CD4-positive, alpha-beta T cell treated with Interleukin-17A for 4 hours (primary cell): ENCODE measurements around the gene AP3S2.

ENCODE experiments used
- DNase-seq: peaks from one replicate; pipeline ENCODE4 v3.0.0-alpha.2; 2020; ENCODE audit warnings: mixed read lengths

Gene AP3S2

GRCh38 chr15:89812847-89813320 lies 80.9 kb downstream of the AP3S2 start:
- DNase-seq = no peak

GRCh38 chr15:89812011-89812846 lies 81.6 kb downstream of the AP3S2 start:
- DNase-seq = no peak

- no peak for DNase-seq
Observed at GRCh38 chr15:89810837-89811236, 83.0 kb downstream of the AP3S2 start.

- DNase-seq = no peak
Observed at GRCh38 chr15:89809787-89810148, 84.0 kb downstream of the AP3S2 start.

- DNase-seq = no peak
Observed at GRCh38 chr15:89809093-89809786, 84.6 kb downstream of the AP3S2 start.

GRCh38 chr15:89808160-89808870 lies 85.5 kb downstream of the AP3S2 start:
- DNase-seq = no peak

- DNase-seq = no peak
Observed at GRCh38 chr15:89807689-89808088, 86.1 kb downstream of the AP3S2 start.

- DNase-seq = no peak
Observed at GRCh38 chr15:89806559-89807550, 86.9 kb downstream of the AP3S2 start.

GRCh38 chr15:89806210-89806558 lies 87.6 kb downstream of the AP3S2 start:
- DNase-seq = no peak

- DNase-seq = no peak
Observed at GRCh38 chr15:89805241-89806209, 88.3 kb downstream of the AP3S2 start.

- DNase-seq = no peak
Observed at GRCh38 chr15:89803941-89804800, 89.6 kb downstream of the AP3S2 start.

GRCh38 chr15:89802986-89803824 lies 90.6 kb downstream of the AP3S2 start:
- DNase-seq = no peak

- DNase-seq = no peak
Observed at GRCh38 chr15:89802231-89802928, 91.4 kb downstream of the AP3S2 start.

- no peak for DNase-seq
Observed at GRCh38 chr15:89801471-89802195, 92.2 kb downstream of the AP3S2 start.

- DNase-seq = no peak
Observed at GRCh38 chr15:89799918-89800498, 93.8 kb downstream of the AP3S2 start.

GRCh38 chr15:89799011-89799911 lies 94.5 kb downstream of the AP3S2 start:
- DNase-seq = no peak
